ENCODE data around the gene JMJD7. TPM values are rescaled to one million over a fixed set of nuclear protein-coding genes. Genes with fewer than 3 reads are reported as not detected.
A peak's percentile ranks its signal among the peaks of the same experiment; 100 is the strongest.

The JMJD7 gene
- total RNA-seq, 1 experiment from 2014 or later: 13.2 TPM

DNA sequence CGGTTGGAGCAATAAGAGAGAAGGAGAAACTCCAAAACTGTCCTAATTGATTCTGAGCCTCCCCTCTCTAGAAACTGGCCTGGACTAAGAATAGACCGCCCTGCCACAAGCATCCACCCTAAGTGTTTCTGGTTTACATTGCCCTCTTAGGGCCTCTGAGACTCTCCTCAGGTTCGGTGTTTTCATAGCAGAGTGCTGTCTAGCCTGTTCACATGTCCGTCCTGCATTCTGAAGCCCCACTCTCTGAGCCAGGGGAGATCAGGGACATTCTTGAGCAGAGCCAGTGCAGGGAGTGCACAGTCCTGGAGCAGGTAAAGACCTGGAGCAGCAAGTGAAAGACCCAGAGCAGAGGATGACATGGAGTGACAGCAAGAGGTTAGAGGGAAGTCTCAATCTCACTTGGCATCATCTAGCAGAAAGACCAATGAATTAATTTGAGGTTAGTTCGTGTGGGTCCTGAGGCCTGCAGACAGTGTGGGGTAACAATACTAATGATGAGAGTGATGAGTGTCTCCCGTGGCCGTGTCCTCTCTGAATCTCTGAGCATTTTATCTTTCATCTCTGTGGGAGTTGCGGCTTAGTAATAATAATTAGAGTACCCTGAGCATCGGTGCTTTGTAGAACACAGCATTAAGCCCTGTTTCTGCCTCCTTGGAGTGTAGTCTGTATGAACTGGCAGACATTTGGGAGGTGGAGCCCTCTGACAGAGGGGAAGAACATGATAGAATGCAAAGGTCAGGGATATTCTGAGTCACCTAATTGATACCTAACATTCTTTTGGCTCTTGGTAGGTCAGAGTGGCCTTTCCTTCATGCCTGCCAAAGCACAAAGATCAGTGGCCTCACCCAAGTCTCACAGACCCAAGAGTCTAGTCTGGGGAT lies 29.0 kb upstream of the JMJD7 start:
- H3K4me1 ChIP-seq (ENCODE audit: control insufficient read depth, insufficient read depth, low read length): peaks cover 2% of the 10 kb centered on the region
- no peak overlapping the region for H3K27ac ChIP-seq (ENCODE audit: low read length)
- no peaks in the 10 kb centered on the region for H3K9me3 ChIP-seq (ENCODE audit: control insufficient read depth, insufficient read depth, low read depth, low read length)
- DNase-seq (ENCODE audit: low read depth, low spot score): no peak
- ChIA-PET POLR2A (interaction anchor here (0.6 kb wide), 1 partner anchor 63 kb away, joined by 4 read pairs; no protein-coding TSS in a partner anchor), CTCF (no interaction called here)
- BruUV-seq (replicated peaks): no TSS peak
- H3K27me3 ChIP-seq (ENCODE audit: control insufficient read depth, insufficient read depth, low read length): no peaks in the 10 kb centered on the region
- no peaks in the 10 kb centered on the region; the same call in 1 of the 2 replicates for H3K36me3 ChIP-seq (ENCODE audit: control insufficient read depth, insufficient read depth, low read length)
- H3K4me3 ChIP-seq (ENCODE audit: low read depth in 2 of 2, low read length in 2 of 2): no peak overlapping the region
- TF ChIP-seq TCF7L2 (IDR thresholded peaks at IDR 0.05; ENCODE audit: low read depth, low read length) (no peak), SIN3A (IDR thresholded peaks at IDR 0.05; ENCODE audit: borderline replicate concordance, insufficient read depth, low read depth, low read length) (no peak), POLR2AphosphoS5 (IDR thresholded peaks at IDR 0.05; ENCODE audit: low read depth, low read length) (no peak)
- TF ChIP-seq, protein P1, sequence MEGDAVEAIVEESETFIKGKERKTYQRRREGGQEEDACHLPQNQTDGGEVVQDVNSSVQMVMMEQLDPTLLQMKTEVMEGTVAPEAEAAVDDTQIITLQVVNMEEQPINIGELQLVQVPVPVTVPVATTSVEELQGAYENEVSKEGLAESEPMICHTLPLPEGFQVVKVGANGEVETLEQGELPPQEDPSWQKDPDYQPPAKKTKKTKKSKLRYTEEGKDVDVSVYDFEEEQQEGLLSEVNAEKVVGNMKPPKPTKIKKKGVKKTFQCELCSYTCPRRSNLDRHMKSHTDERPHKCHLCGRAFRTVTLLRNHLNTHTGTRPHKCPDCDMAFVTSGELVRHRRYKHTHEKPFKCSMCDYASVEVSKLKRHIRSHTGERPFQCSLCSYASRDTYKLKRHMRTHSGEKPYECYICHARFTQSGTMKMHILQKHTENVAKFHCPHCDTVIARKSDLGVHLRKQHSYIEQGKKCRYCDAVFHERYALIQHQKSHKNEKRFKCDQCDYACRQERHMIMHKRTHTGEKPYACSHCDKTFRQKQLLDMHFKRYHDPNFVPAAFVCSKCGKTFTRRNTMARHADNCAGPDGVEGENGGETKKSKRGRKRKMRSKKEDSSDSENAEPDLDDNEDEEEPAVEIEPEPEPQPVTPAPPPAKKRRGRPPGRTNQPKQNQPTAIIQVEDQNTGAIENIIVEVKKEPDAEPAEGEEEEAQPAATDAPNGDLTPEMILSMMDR (IDR thresholded peaks at IDR 0.05): no peak
- TF ChIP-seq, protein P2, sequence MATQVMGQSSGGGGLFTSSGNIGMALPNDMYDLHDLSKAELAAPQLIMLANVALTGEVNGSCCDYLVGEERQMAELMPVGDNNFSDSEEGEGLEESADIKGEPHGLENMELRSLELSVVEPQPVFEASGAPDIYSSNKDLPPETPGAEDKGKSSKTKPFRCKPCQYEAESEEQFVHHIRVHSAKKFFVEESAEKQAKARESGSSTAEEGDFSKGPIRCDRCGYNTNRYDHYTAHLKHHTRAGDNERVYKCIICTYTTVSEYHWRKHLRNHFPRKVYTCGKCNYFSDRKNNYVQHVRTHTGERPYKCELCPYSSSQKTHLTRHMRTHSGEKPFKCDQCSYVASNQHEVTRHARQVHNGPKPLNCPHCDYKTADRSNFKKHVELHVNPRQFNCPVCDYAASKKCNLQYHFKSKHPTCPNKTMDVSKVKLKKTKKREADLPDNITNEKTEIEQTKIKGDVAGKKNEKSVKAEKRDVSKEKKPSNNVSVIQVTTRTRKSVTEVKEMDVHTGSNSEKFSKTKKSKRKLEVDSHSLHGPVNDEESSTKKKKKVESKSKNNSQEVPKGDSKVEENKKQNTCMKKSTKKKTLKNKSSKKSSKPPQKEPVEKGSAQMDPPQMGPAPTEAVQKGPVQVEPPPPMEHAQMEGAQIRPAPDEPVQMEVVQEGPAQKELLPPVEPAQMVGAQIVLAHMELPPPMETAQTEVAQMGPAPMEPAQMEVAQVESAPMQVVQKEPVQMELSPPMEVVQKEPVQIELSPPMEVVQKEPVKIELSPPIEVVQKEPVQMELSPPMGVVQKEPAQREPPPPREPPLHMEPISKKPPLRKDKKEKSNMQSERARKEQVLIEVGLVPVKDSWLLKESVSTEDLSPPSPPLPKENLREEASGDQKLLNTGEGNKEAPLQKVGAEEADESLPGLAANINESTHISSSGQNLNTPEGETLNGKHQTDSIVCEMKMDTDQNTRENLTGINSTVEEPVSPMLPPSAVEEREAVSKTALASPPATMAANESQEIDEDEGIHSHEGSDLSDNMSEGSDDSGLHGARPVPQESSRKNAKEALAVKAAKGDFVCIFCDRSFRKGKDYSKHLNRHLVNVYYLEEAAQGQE (IDR thresholded peaks at IDR 0.05; ENCODE audit: insufficient read depth in 1 of 2, low read depth in 2 of 2, low read length in 1 of 2): no peak
- peak; percentile 51; the same call in 1 of the 2 replicates for ATAC-seq
- intact Hi-C loops (cut with micrococcal nuclease; ENCODE audit: unreplicated experiment): no loop called here
- in situ Hi-C loops (cut with HindIII; ENCODE audit: low pct_unique_long_range_greater_than_20kb, low sequenced_read_pairs): no loop called here

DNA sequence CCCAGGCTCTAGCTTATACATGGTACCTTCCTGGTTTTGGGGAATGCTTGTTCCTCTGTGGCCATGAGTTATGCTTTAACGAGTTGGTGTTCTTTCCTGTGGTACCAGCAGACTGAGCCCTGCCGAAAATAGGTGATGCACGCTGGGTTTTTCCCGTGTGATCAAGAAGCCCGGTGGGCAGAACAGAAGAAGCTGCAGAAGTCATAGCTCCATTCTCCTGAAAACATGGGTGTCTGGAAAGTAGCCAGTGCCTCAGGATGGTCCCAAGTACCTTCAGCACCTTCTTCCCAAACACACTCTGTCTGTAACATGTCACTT lies 28.4 kb upstream of the JMJD7 start:
- ChIA-PET POLR2A (interaction anchor here (0.6 kb wide), 1 partner anchor 63 kb away, joined by 4 read pairs; no protein-coding TSS in a partner anchor), CTCF (no interaction called here)
- TF ChIP-seq POLR2AphosphoS5 (IDR thresholded peaks at IDR 0.05; ENCODE audit: low read depth, low read length) (no peak), TCF7L2 (IDR thresholded peaks at IDR 0.05; ENCODE audit: low read depth, low read length) (no peak), SIN3A (IDR thresholded peaks at IDR 0.05; ENCODE audit: borderline replicate concordance, insufficient read depth, low read depth, low read length) (no peak)
- TF ChIP-seq, protein P2 (IDR thresholded peaks at IDR 0.05; ENCODE audit: insufficient read depth in 1 of 2, low read depth in 2 of 2, low read length in 1 of 2): no peak
- TF ChIP-seq, protein P1 (IDR thresholded peaks at IDR 0.05): no peak
- Histone ChIP-seq H3K36me3 (ENCODE audit: control insufficient read depth, insufficient read depth, low read length) (no peaks in the 10 kb centered on the region; the same call in 1 of the 2 replicates), H3K27me3 (ENCODE audit: control insufficient read depth, insufficient read depth, low read length) (no peaks in the 10 kb centered on the region), H3K9me3 (ENCODE audit: control insufficient read depth, insufficient read depth, low read depth, low read length) (no peaks in the 10 kb centered on the region), H3K4me3 (ENCODE audit: low read depth in 2 of 2, low read length in 2 of 2) (no peak overlapping the region), H3K27ac (ENCODE audit: low read length) (no peak overlapping the region), H3K4me1 (ENCODE audit: control insufficient read depth, insufficient read depth, low read length) (peaks cover 2% of the 10 kb centered on the region)
- in situ Hi-C loops (cut with HindIII; ENCODE audit: low pct_unique_long_range_greater_than_20kb, low sequenced_read_pairs) (no loop called here), intact Hi-C loops (cut with micrococcal nuclease; ENCODE audit: unreplicated experiment) (no loop called here)
- DNase-seq (ENCODE audit: low read depth, low spot score) (no peak), ATAC-seq (no peak)
- no TSS peak for BruUV-seq (replicated peaks)
